Activated T-cell treated with anti-CD3 and anti-CD28 coated beads, Interleukin-2, amount 50 U/mL, for 1 hour (primary cell): ENCODE data around the gene NUP210L.

Experiments
- DNase-seq: peaks from one replicate; pipeline ENCODE4 v3.0.0-alpha.2; 2020

NUP210L gene

GRCh38 chr1:153962088-153963029 is 192.5 kb downstream of the NUP210L start:
- DNase-seq, result no peak

GRCh38 chr1:153961421-153961820 is 193.5 kb downstream of the NUP210L start:
- no peak for DNase-seq

GRCh38 chr1:153960206-153960605 is 194.7 kb downstream of the NUP210L start:
- DNase-seq, result no peak

- DNase-seq, result no peak
These were observed 195.4 kb downstream of the NUP210L start for GRCh38 chr1:153959454-153959853.

GRCh38 chr1:153958961-153959260 is 196.0 kb downstream of the NUP210L start:
- no peak for DNase-seq

GRCh38 chr1:153958111-153958960 is 196.5 kb downstream of the NUP210L start, which contains the start of gene CRTC2:
Gene CRTC2 (minus strand): TSS chr1:153958612. CDS start chr1:153958497, 115 bp downstream.
- DNase-seq, result peak; percentile 94

- no peak for DNase-seq
These were observed 197.1 kb downstream of the NUP210L start for GRCh38 chr1:153957744-153958110.

GRCh38 chr1:153956997-153957715 is 197.7 kb downstream of the NUP210L start:
- no peak for DNase-seq

GRCh38 chr1:153954826-153955225 is 200.0 kb downstream of the NUP210L start:
- DNase-seq, result no peak

- no peak for DNase-seq
These were observed 201.0 kb downstream of the NUP210L start for GRCh38 chr1:153953859-153954365.

- no peak for DNase-seq
These were observed 203.1 kb downstream of the NUP210L start for GRCh38 chr1:153951801-153952200.

- no peak for DNase-seq
These were observed 203.7 kb downstream of the NUP210L start for GRCh38 chr1:153951183-153951582.

- peak; percentile 78 for DNase-seq
These were observed 208.1 kb downstream of the NUP210L start, which contains the start of gene DENND4B for GRCh38 chr1:153946622-153947241. Gene DENND4B (minus strand): TSS chr1:153946718. CDS start chr1:153944374, 2,344 bp downstream.

GRCh38 chr1:153945795-153946621 is 208.9 kb downstream of the NUP210L start:
- DNase-seq, result peak; percentile 72

- DNase-seq, result peak; percentile 74
These were observed 209.6 kb downstream of the NUP210L start for GRCh38 chr1:153945131-153945794.

- no peak for DNase-seq
These were observed 210.1 kb downstream of the NUP210L start for GRCh38 chr1:153944827-153945117.

GRCh38 chr1:153944005-153944826 is 210.7 kb downstream of the NUP210L start:
- DNase-seq, result no peak

GRCh38 chr1:153942766-153943549 is 211.9 kb downstream of the NUP210L start:
- DNase-seq, result no peak
